Inflammatory macrophage (primary cell): ENCODE data around the gene ATP10B.
"Not testable (repeated sequence)": the region's sequence is repeated elsewhere in the genome, so short reads cannot be mapped to it uniquely, and the experiment has no call there.

Experiments
- DNase-seq, 2 donors: peaks; one replicate each; pipeline ENCODE4 v3.0.0-alpha.2; 2020 to 2022

The ATP10B gene

GRCh38 chr5:160824301-160825001, 27.6 kb downstream of the ATP10B start:
- DNase-seq: peak; percentile 64 to 86

DNA sequence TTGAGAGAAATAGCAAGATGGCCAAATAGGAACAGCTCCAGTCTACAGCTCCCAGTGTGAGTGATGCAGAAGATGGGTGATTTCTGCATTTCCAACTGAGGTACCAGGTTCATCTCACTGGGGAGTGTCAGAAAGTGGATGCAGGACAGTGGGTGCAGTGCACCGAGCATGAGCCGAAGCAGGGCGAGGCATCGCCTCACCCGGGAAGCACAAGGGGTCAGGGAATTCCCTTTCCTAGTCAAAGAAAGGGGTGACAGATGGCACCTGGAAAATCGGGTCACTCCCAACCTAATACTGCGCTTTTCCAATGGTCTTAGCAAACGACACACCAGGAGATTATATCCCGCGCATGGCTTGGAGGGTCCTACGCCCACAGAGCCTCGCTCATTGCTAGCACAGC, 39.0 kb downstream of the ATP10B start:
- DNase-seq: not testable (repeated sequence)

DNA sequence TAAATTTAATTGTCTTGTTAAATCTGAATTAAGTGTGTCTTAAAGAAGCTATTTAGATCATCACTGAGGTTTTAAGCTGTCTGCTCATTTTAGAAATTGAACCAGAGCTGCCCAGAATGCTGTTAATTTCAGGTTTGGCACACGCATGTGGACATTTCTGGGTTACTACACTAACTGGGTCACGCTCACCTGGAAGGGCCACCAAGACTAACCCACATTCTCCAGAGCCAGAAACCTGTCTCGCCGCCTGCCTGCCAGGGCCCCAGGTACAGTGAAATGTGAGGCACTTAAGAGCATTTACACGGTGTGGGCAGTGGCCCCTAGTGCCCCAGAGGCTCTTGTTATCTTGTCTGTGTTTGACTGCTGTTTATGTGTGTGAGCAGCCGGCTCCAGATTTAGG, 46.6 kb downstream of the ATP10B start:
- no peak for DNase-seq

DNA sequence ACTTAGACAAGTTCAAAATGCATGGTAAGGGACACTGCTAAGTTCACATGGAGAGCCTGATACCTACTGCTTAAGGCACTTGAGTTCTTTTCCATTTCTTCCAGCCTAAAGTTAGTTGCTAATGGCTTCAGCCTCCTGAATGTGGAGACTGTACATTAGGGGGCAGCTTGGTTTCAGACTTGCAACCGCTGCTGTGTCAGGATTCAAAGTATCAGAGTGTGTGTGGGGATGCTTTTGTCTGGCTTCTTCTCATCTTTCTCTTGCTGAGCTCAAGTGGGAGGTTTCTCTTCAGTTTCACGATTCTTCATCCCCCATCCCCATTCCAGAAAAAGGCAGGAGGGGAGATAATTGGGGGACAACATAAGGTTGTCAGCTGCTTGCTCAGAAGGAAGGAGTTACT, 49.4 kb downstream of the ATP10B start:
- no peak for DNase-seq

- DNase-seq: no peak
These were observed 51.4 kb downstream of the ATP10B start for GRCh38 chr5:160800375-160801275.

DNA sequence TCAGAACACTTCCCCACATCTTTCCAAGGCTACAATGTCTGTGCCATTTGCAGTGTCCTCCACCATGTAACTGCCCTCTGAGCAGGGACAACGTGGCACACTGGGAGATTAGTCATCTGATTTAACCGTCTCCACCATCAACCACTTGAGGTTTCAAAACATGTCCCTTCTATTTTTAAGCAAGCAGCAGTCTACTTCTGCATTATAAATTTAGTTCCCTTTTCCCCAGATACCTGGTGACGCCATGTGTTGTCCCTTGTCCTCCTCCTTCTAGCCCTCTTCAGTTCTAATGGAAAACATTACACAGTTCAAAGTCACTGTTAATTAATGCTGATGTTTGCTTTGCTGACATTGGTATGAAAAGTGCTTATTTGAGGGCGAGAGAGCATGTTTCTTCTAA, 52.8 kb downstream of the ATP10B start:
- DNase-seq: peak; percentile 86 to 91

- no peak for DNase-seq
These were observed 55.0 kb downstream of the ATP10B start for GRCh38 chr5:160797020-160797419.

GRCh38 chr5:160793530-160793899, 58.5 kb downstream of the ATP10B start:
- no peak for DNase-seq

- no peak for DNase-seq
These were observed 59.1 kb downstream of the ATP10B start for GRCh38 chr5:160792732-160793529.

DNA sequence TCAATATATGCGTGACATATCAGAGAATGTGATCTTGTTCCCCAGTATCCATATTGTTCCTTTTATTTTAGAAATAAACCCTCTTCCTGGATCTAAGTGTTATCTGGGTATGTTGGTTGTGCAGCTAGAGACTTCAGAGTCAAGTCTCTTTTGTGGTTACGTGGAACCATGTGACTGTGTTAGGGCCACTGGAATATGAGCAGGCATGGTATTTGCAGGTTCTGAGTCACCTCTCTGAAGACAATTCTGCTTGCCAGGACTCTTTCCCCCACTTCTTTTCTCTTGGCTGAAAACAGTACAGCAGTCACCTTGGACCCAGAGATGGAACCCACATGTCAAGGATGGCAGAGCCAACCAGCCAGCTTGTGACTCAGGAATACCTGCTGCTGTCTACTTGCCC, 59.7 kb downstream of the ATP10B start:
- DNase-seq: peak in 1 of 2 donors; percentile 21

- DNase-seq: no peak
These were observed 62.7 kb downstream of the ATP10B start for GRCh38 chr5:160789219-160789859.

GRCh38 chr5:160788102-160788660, 63.8 kb downstream of the ATP10B start:
- DNase-seq: no peak

GRCh38 chr5:160787240-160787639, 64.8 kb downstream of the ATP10B start:
- DNase-seq: peak in 1 of 2 donors; percentile 42

GRCh38 chr5:160774666-160775315, 77.2 kb downstream of the ATP10B start:
- DNase-seq: no peak

GRCh38 chr5:160773646-160774410, 78.2 kb downstream of the ATP10B start:
- no peak for DNase-seq

DNA sequence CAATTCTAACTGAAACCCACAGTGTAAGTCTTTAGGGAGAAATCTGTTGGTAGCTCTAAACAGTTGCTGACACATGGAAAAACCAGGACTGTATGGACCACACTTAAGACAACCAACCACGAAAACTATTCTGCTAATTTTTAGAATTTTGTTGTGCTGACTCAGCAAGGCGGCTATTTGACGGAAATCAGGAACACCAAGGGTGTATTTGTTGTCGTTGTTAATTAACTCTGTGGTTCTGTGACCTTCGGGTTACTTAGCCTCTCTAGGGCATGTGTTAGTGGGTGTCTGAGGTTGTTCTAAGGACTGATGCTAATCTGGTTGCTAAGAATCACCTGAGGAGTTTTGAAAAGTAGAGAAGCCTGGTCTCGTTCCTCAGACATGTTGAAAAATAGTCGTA, 79.2 kb downstream of the ATP10B start:
- no peak for DNase-seq

- no peak for DNase-seq
These were observed 81.3 kb downstream of the ATP10B start for GRCh38 chr5:160770718-160771117.

- DNase-seq: no peak
These were observed 82.7 kb downstream of the ATP10B start for GRCh38 chr5:160769301-160769700.

DNA sequence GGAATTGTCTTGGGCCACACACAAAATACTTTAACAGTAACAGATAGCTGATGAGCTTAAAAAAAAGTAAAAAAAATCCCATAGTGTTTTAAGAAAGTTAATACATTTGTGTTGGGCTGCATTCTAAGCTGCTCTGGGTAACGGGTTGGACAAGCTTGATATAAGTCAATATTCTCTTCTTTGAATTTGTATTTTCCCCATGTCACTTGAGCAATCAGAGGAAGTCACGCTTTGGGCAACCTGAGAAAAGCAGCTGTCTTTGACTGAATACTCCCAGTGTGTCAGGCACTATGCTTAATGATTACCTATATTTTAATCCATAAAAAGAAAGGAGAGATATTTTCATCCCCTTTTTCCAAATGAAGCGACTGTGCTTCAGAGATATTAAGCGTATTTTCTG, 84.9 kb downstream of the ATP10B start:
- no peak for DNase-seq

DNA sequence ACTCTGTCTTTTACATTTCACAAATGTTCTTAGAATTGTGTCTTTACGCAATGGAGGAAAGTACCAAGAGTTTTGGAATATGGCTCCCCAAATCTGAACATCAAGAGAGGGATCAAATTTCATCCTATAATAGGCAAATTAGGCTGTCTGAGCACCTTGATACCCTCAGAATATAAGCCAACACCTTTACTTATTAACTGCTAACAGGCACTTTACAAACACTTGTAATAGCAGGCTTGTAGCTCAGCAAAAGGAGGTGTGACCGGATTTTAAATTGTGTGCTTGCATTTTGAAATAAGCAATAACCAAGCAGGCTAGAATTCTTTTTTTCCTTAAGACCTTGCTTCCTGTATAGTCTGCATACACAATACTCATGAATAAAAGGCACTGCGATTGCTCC, 92.0 kb downstream of the ATP10B start:
- DNase-seq: no peak

GRCh38 chr5:160757194-160757593, 94.8 kb downstream of the ATP10B start:
- DNase-seq: no peak
